Measurements from ENCODE around the gene IGSF8. TPM values are rescaled to one million over a fixed set of nuclear protein-coding genes. Genes with fewer than 3 reads are reported as not detected.

Gene IGSF8
- total and polyA plus RNA-seq, 2 donors (not counting 3 experiments of a cell fraction or from before 2014, with no cell fraction given) = 9.5 to 17.5 TPM

DNA sequence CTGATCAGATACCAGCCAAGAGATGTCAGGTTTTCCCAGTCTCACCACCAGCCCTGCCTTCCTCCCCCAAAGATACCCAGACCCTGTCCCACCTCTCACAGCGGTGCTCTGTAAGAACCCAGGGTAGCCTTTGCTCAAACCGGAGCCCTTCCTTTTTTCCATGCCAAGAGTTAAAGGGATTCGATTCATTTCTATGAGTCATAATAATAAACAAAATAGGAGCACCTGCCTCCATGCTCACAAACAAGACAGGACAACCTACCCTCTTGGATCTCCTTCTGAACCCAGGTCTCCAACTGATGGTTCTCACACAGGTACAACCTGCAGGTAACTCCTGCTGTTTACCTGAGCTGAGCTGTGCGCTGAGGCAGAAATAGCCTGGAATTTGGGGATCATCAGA lies 11.3 kb upstream of the IGSF8 start:
- H4K20me1 ChIP-seq (replicated peaks; ENCODE audit: control insufficient read depth, extremely low read depth, insufficient read depth, low read length) = no peaks in the 10 kb centered on the region
- H3K79me2 ChIP-seq (ENCODE audit: control insufficient read depth, insufficient read depth, low read length) = no peaks in the 10 kb centered on the region
- FAIRE-seq (no peak), DNase-seq (ENCODE audit: low read depth, low spot score) (no peak)
- no peaks in the 10 kb centered on the region for H3K9me3 ChIP-seq (replicated peaks; ENCODE audit: control insufficient read depth, insufficient read depth, low read length)
- no peaks in the 10 kb centered on the region for H3K4me1 ChIP-seq (ENCODE audit: control insufficient read depth, extremely low read depth, insufficient read depth, low read length)
- dilution Hi-C loops (cut with MboI; ENCODE audit: extremely low pct_ligation_motif_present, low sequenced_read_pairs) (no loop called here), intact Hi-C loops (cut with micrococcal nuclease) (loop anchor here (10.0 kb wide), 1 partner anchor 495 kb away; no protein-coding TSS in a partner anchor)
- no peak overlapping the region for H3K4me3 ChIP-seq (replicated peaks in 1 of 3; ENCODE audit: insufficient read depth in 1 of 3, low read depth in 1 of 3, low read length in 3 of 3)
- BruUV-seq (replicated peaks) = no TSS peak
- H3K9me1 ChIP-seq (replicated peaks; ENCODE audit: control insufficient read depth, extremely low read depth, insufficient read depth, low read length) = no peaks in the 10 kb centered on the region
- CTCF ChIA-PET = interaction anchor here (0.7 to 4.5 kb wide), 18 partner anchors 9 to 269 kb away, joined by 3 to 48 read pairs (median 3); partner anchors contain the start of gene CASQ1
- no peak overlapping the region for H2AFZ ChIP-seq (ENCODE audit: low read depth, low read length)
- H3K27me3 ChIP-seq (ENCODE audit: control insufficient read depth in 2 of 2, insufficient read depth in 2 of 2, low read length in 2 of 2) = peaks cover 21 to 25% of the 10 kb centered on the region in 2 experiments
- POLR2A ChIA-PET = no interaction called here
- no peak overlapping the region for H3K27ac ChIP-seq (ENCODE audit: insufficient read depth, low read depth, low read length)
- TF ChIP-seq POLR2A (IDR thresholded peaks at IDR 0.05; ENCODE audit: low read depth, low read length) = no peak
- TF ChIP-seq, protein P1, sequence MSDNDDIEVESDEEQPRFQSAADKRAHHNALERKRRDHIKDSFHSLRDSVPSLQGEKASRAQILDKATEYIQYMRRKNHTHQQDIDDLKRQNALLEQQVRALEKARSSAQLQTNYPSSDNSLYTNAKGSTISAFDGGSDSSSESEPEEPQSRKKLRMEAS (IDR thresholded peaks at IDR 0.05; ENCODE audit: insufficient read depth, insufficient read length) = no peak
- TF ChIP-seq EZH2 (IDR thresholded peaks at IDR 0.05; ENCODE audit: borderline replicate concordance, low read depth, low read length, severe bottlenecking) = no peak
- no peak for TF ChIP-seq JUN (IDR thresholded peaks at IDR 0.05; ENCODE audit: borderline replicate concordance, insufficient read depth, insufficient read length, low read depth)
- no peak for TF ChIP-seq GATA2 (IDR thresholded peaks at IDR 0.05; ENCODE audit: insufficient read depth, insufficient read length, low read depth, low read length)
- TF ChIP-seq FOS (IDR thresholded peaks at IDR 0.05; ENCODE audit: borderline replicate concordance, insufficient read depth, low read length) = no peak
- no peak for TF ChIP-seq POLR2AphosphoS5 (IDR thresholded peaks at IDR 0.05; ENCODE audit: insufficient read depth, low read depth, low read length)
- TF ChIP-seq MYC (IDR thresholded peaks at IDR 0.05; ENCODE audit: low read depth, low read length) = no peak
- TF ChIP-seq, protein P2, sequence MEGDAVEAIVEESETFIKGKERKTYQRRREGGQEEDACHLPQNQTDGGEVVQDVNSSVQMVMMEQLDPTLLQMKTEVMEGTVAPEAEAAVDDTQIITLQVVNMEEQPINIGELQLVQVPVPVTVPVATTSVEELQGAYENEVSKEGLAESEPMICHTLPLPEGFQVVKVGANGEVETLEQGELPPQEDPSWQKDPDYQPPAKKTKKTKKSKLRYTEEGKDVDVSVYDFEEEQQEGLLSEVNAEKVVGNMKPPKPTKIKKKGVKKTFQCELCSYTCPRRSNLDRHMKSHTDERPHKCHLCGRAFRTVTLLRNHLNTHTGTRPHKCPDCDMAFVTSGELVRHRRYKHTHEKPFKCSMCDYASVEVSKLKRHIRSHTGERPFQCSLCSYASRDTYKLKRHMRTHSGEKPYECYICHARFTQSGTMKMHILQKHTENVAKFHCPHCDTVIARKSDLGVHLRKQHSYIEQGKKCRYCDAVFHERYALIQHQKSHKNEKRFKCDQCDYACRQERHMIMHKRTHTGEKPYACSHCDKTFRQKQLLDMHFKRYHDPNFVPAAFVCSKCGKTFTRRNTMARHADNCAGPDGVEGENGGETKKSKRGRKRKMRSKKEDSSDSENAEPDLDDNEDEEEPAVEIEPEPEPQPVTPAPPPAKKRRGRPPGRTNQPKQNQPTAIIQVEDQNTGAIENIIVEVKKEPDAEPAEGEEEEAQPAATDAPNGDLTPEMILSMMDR (IDR thresholded peaks at IDR 0.05; ENCODE audit: extremely low read depth in 1 of 2, insufficient read depth in 1 of 2, low read depth in 1 of 2, low read length in 2 of 2) = no peak
- no peaks in the 10 kb centered on the region for H3K36me3 ChIP-seq (ENCODE audit: control insufficient read depth in 2 of 2, extremely low read depth in 1 of 2, insufficient read depth in 2 of 2, low read length in 2 of 2)
- no peak overlapping the region for H3K4me2 ChIP-seq (ENCODE audit: insufficient read depth, low read length)
- H3K9ac ChIP-seq (replicated peaks; ENCODE audit: extremely low read depth, insufficient read depth, low read length) = no peak overlapping the region
